Esophagus muscularis mucosa (tissue), 4 donors: Measurements from ENCODE around the gene CCL15. TPM values are rescaled to one million over a fixed set of nuclear protein-coding genes. Genes with fewer than 3 reads are reported as not detected.
"Not testable (repeated sequence)": the region's sequence is repeated elsewhere in the genome, so short reads cannot be mapped to it uniquely, and the experiment has no call there.

Source experiments
- DNase-seq: peaks from one replicate; pipeline ENCODE4 v3.0.0-alpha.2; 2017; ENCODE audit errors: extremely low spot score
- H3K27ac ChIP-seq, 4 donors: fragments of 200-600 bp; sonication (generic); replicated peaks in 1 of 4; 1 replicate in 3 of 4; 2 replicates in 1 of 4; pipeline ENCODE4 v1.5.1; 2016 to 2019; ENCODE audit warnings: mild to moderate bottlenecking in 1 of 4
- H3K27me3 ChIP-seq, 4 donors: fragments of 200-600 bp; sonication (generic); one replicate each; pipeline versions ENCODE4 v1.5.1 to v1.6.0; 2016 to 2019
- H3K36me3 ChIP-seq, 4 donors: fragments of 200-600 bp; sonication (generic); one replicate each; pipeline ENCODE4 v1.5.1; 2016 to 2019
- H3K4me1 ChIP-seq, 4 donors: fragments of 200-600 bp; sonication (generic); one replicate each; pipeline ENCODE4 v1.5.1; 2016 to 2019
- H3K4me3 ChIP-seq, 4 donors: fragments of 200-600 bp; sonication (generic); 1 replicate in 2 of 4; 2 replicates in 2 of 4; pipeline ENCODE4 v1.5.1; 2016 to 2019; ENCODE audit warnings: mild to moderate bottlenecking in 4 of 4, moderate library complexity in 1 of 4
- H3K9me3 ChIP-seq, 4 donors: fragments of 200-600 bp; sonication (generic); 1 replicate in 3 of 4; 2 replicates in 1 of 4; pipeline ENCODE4 v1.5.1; 2016 to 2019
- CTCF ChIP-seq, 3 experiments: fragments of 200-600 bp in 2 of 3; fragments of 450-650 bp in 1 of 3; sonication (generic) in 2 of 3; IDR thresholded peaks; one replicate each; pipeline ENCODE4 v1.5.1; 2017 to 2019; ENCODE audit warnings: antibody characterized with exemption in 3 of 3, mild to moderate bottlenecking in 2 of 3, moderate library complexity in 1 of 3
- EP300 ChIP-seq: sonication (generic); formaldehyde crosslinking; IDR thresholded peaks from one replicate; pipeline ENCODE4 v1.6.1; 2017; ENCODE audit warnings: antibody characterized with exemption
- POLR2A ChIP-seq: fragments of 450-650 bp; IDR thresholded peaks from one replicate; pipeline ENCODE4 v1.6.1; 2017; ENCODE audit warnings: antibody characterized with exemption, moderate library complexity, mild to moderate bottlenecking, low read depth
- POLR2AphosphoS5 ChIP-seq, 2 donors: sonication (generic); formaldehyde crosslinking; IDR thresholded peaks; one replicate each; pipeline ENCODE4 v1.6.1; 2017; ENCODE audit warnings: antibody characterized with exemption in 2 of 2
- WGBS: methylation state at CpG from one replicate; pipeline ENCODE4 v1.1.5; 2018; 5-methylcytosine and 5-hydroxymethylcytosine counted together
- intact Hi-C: fragments of 100-400 bp; cut with DNase I; formaldehyde crosslinking; loops from one replicate; pipeline ENCODE4 v1.15.1; 2023
- total RNA-seq, 4 donors: library from RNA; depleted of rRNA; stranded (reverse); fragments of >200 nt; gene quantifications; one replicate each; pipeline versions ENCODE4 v1.1.0 to v1.2.1, GENCODE V29; 2016

Gene CCL15
- total RNA-seq, 4 donors from 2014 or later = not detected

- intact Hi-C loops = loop anchor here (10.0 kb wide), 1 partner anchor 45 kb away; the partner anchor contains the start of gene CCL18
- peaks cover 0 to 10% (median 0%) of the 10 kb centered on the region in 4 donors for H3K9me3 ChIP-seq
- DNase-seq = no peak
- no peaks in the 10 kb centered on the region for H3K36me3 ChIP-seq
- H3K27ac ChIP-seq = no peak overlapping the region
- H3K4me1 ChIP-seq = peaks cover 0 to 5% (median 0%) of the 10 kb centered on the region in 4 donors
- H3K4me3 ChIP-seq = no peak overlapping the region
- H3K27me3 ChIP-seq = peaks cover 0 to 18% (median 0%) of the 10 kb centered on the region in 4 donors
- TF ChIP-seq POLR2A = no peak
- TF ChIP-seq CTCF (IDR thresholded peaks at IDR 0.05) = no peak
- TF ChIP-seq POLR2AphosphoS5 (IDR thresholded peaks at IDR 0.05) = no peak
- no peak for TF ChIP-seq EP300
- 87% methylated on average over 2 of the region's 2 CpGs for WGBS
Observed at GRCh38 chr17:36019423-36019822, 18.1 kb upstream of the CCL15 start.

GRCh38 chr17:36017799-36018198 is 16.4 kb upstream of the CCL15 start, which contains the start of gene CCL23:
Gene CCL23, minus strand, starts transcription at chr17:36017972. Its CDS starts 75 bp downstream, at chr17:36017897.
- H3K27me3 ChIP-seq = peaks cover 0 to 9% (median 0%) of the 10 kb centered on the region in 4 donors
- no peak within 1 kb of the TSS for H3K27ac ChIP-seq
- DNase-seq = no peak
- H3K4me3 ChIP-seq = no peak within 1 kb of the TSS
- intact Hi-C loops = loop anchor here (10.0 kb wide), 1 partner anchor 47 kb away; the partner anchor contains the start of gene CCL18
- 34% methylated on average over 6 of the region's 6 CpGs for WGBS
- no peak for TF ChIP-seq POLR2A
- TF ChIP-seq POLR2AphosphoS5 (IDR thresholded peaks at IDR 0.05) = no peak
- TF ChIP-seq CTCF (IDR thresholded peaks at IDR 0.05) = no peak
- TF ChIP-seq EP300 = no peak
- H3K9me3 ChIP-seq = peaks cover 0 to 2% (median 0%) of the 10 kb centered on the region in 4 donors
- no peaks in the 10 kb centered on the region for H3K36me3 ChIP-seq
- peaks cover 0 to 5% (median 0%) of the 10 kb centered on the region in 4 donors for H3K4me1 ChIP-seq

DNA sequence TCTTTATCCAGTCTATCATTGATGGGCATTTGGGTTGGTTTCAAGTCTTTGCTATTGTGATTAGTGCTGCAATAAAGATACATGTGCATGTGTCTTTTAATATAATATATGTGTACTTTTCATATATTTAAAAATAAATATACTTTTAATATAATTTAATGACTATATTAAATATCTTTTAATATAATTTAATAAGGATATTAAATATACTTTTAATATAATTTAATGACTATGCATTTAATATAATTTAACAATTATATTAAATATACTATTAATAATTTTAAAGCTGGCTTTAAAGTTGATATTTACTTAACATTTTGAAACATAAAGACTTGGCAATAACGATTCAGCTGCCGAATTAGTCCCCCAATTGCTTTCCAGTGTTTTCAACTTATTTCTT is 15.2 kb upstream of the CCL15 start:
- Histone ChIP-seq H3K27me3 (peaks cover 0 to 6% (median 0%) of the 10 kb centered on the region in 4 donors), H3K36me3 (no peaks in the 10 kb centered on the region), H3K27ac (no peak overlapping the region), H3K9me3 (peaks cover 0 to 12% (median 8%) of the 10 kb centered on the region in 4 donors), H3K4me3 (no peak overlapping the region), H3K4me1 (peaks cover 0 to 5% (median 0%) of the 10 kb centered on the region in 4 donors)
- TF ChIP-seq POLR2A (no peak), POLR2AphosphoS5 (IDR thresholded peaks at IDR 0.05) (no peak)
- no peak for DNase-seq
- 89% methylated on average over 2 of the region's 2 CpGs for WGBS
- intact Hi-C loops = loop anchor here (10.0 kb wide), 1 partner anchor 48 kb away; the partner anchor contains the start of gene CCL18

GRCh38 chr17:36015895-36016294 is 14.5 kb upstream of the CCL15 start:
- H3K27ac ChIP-seq, H3K27me3 ChIP-seq, H3K4me3 ChIP-seq, DNase-seq, H3K4me1 ChIP-seq, H3K36me3 ChIP-seq: not testable (repeated sequence)
- H3K9me3 ChIP-seq = peaks cover 0 to 14% (median 8%) of the 10 kb centered on the region in 4 donors
- 89% methylated on average over 4 of the region's 4 CpGs for WGBS
- intact Hi-C loops = loop anchor here (10.0 kb wide), 1 partner anchor 49 kb away; the partner anchor contains the start of gene CCL18

DNA sequence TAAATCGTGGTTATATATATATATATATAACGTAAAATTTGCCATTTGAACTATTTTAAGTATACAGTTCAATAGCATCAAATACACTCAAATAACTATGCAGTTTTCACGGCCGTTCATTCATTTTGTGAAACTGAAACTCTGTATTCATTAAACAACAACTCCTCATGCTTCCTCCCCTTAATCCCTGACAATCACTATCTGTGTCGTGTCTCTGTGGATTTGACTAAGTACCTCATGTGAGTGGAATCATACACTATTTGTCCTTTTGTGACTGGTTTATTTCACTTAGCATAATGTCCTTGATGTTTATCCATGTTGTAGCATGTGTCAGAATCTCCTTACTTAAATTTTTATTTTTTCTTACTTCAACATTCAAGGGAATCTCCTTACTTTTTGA is 13.6 kb upstream of the CCL15 start:
- WGBS = 66% methylated on average over 5 of the region's 5 CpGs
- TF ChIP-seq CTCF (IDR thresholded peaks at IDR 0.05) = no peak
- TF ChIP-seq POLR2AphosphoS5 (IDR thresholded peaks at IDR 0.05) = no peak

More for the DNA sequence above, 13.6 kb upstream of the CCL15 start:
- Histone ChIP-seq H3K36me3 (no peaks in the 10 kb centered on the region), H3K4me1 (peaks cover 0 to 5% (median 0%) of the 10 kb centered on the region in 4 donors), H3K4me3 (no peak overlapping the region), H3K27ac (no peak overlapping the region), H3K27me3 (peaks cover 0 to 6% (median 0%) of the 10 kb centered on the region in 4 donors), H3K9me3 (peaks cover 0 to 14% (median 9%) of the 10 kb centered on the region in 4 donors)
- no peak for DNase-seq
- intact Hi-C loops = loop anchor here (10.0 kb wide), 1 partner anchor 50 kb away; the partner anchor contains the start of gene CCL18
